HG03432 (cell line): ENCODE measurements around the gene SNED1.

Source experiments
- ATAC-seq: cut with Tn5 transposase; IDR thresholded peaks from one replicate; pipeline ENCODE4 v1.9.1; 2021; ENCODE audit warnings: mild to moderate bottlenecking, moderate library complexity; ENCODE audit not compliant: unreplicated experiment

SNED1 gene

DNA sequence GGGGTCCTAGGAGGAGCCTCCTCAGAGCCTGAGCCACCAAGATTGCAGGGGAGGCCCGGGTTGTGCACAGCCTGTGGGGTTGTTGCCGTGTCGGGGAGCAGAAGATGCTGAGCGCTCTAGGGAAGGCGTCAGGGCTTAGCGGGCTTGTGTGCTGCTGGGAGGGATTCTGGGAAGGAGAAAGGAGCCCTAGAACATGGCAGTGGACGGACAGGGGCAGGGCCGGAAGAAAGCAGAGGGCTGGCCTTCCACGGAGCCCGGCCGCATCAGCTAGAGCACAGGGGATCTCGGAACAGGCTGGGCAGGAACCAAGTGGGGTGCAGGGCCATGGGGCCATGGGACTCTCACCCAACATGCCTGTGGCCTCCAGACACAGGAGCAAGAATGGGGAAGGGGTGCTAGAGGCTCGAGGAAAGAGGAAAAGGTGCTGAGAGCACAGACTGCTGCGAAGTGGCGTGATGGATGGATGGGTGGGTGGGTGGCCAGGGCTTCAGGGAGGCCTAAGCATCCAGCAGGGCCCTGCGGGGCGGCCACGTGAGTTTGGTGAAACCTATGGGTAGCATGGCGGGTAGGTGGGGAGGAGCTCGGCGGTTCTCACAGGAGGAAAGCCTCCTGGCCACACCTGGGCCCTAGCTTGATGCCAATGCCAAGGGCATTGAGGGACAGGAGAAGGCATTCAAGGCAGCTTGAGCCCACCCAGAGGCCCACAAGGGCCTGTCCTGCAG, 67.9 kb downstream of the SNED1 start:
- no peak for ATAC-seq

DNA sequence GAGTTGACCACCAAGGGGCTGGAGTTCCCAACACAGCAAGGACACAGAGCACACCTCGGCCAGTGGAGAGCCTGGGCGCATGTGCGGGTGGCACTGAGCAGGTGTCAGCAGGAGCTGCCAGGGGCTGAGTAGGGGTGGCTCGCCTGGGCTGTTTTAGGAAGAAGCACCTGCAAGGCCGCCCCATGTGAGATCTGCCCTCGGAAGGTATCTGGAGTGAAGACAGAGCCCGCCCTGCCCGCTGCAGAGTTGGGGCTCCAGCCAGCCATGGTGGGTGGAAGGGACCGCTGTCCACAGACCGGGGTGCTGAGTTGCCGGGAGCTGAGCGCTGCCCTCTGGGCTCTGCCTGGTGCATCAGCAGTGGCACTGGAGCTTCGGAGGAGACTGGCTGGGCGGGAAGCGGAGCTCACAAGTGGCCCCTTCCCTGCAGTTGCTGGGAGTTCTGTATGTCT, 68.5 kb downstream of the SNED1 start:
- no peak for ATAC-seq

DNA sequence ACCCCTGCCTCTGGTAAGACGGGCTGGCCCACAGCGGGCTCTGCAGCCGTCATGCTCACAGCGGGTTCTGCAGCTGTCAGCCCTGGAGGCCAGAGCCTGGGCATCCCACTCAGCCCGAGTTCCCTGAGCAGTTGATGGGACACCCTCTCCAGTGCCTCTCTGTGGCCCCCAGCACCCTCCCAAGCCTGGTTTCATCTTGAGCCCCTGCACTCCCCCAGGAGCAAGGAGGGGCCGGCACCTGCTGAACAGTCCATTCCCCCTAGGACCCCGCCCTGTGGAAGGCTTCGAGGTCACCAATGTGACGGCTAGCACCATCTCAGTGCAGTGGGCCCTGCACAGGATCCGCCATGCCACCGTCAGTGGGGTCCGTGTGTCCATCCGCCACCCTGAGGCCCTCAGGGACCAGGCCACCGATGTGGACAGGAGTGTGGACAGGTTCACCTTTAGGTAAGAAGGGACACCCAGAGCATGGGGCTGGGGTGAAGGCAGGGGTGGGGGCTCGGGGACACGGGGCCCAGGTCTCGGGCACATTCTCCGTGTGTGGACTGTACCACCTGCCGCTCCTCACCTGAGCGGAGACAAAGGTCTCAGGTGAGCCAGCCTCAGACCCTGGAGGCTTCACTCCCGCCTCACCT, 69.2 kb downstream of the SNED1 start:
- no peak for ATAC-seq

DNA sequence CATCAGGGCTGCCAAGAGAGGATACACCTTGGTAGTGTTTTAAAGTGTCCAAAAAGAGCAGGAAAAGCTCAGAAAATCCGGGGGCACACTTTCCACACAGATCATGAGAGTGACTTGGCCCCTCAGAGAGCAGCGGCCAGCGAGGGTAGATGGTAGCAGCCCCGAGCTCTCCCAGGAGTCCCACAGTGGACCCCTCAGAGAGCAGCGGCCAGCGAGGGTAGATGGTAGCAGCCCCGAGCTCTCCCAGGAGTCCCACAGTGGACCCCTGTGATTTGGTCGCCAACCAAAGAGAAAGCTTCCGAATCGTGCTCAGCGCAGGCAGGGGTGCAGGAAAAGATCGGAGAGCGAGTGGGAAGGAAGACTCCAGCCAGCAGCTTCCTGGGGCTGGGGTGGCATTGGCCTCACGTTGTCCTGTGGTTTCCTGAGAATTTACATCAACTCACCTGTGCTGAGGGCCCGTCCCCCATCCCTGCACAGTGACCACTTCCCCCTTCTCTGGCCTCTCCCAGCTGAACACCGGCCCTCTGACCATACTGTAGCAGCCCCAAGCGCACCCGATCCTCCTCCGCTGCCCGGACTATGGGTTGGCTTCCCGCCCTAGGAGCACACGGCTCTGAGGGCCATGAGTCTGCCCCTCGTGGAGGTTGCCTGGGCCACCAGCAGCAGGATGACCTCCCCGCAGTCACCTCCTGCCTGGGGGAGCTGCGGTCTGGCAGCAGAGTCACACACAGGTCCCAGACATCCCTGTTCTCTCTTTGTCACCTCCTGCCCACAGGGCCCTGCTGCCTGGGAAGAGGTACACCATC, 69.9 kb downstream of the SNED1 start:
- ATAC-seq, result no peak

DNA sequence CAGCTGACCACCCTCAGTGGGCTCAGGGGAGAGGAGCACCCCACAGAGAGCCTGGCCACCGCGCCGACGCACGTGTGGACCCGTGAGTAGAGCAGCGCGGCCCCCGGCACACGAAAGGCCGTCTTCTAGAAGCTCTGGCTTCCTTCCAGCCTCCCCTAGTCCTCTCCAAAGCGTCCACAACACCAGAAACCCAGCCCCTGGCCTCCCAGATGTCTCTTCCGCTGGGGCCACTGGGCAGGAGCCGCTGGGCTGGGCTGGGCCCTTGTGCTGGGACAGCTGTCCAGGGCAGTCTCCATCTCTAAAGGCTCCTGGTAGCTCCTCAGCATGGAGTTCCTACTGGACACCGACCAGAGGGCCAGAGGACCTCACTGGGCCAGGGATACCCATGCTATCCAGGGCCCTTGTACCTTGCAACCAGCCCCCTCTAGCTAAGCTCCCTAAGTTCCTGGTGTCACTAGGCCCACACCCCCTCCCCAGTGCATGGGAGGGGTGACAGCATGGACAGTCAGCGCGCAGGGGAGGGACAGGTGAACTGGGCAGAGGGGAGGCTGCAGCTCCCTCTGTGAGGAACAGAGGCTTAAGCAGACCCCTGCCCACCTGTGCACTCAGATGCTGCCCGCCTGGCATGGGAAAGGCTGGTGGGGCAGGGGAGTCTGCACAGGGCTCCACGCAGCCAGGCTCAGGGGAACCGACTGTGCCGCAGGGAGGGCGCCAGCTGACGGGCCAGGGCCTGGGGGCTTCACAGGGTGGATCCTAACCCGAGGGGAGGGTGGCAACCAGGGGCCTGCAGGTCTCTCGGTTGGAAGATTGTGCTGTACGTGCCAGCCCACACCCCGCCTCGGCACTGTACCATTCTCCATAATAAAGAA, 70.8 kb downstream of the SNED1 start:
- ATAC-seq, result no peak

DNA sequence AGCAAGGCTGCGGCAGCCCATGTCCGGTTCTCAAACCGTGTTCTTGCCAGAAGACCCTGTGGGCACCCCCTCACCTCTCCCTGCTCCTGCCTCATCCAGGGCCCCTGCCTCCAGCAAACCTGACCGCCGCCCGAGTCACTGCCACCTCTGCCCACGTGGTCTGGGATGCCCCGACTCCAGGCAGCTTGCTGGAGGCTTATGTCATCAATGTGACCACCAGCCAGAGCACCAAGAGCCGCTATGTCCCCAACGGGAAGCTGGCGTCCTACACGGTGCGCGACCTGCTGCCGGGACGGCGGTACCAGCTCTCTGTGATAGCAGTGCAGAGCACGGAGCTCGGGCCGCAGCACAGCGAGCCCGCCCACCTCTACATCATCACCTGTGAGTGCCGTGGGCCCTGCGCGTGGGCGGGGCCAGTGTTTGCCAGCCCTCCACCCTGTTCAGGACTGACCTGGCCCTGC, 71.4 kb downstream of the SNED1 start:
- ATAC-seq, result no peak

DNA sequence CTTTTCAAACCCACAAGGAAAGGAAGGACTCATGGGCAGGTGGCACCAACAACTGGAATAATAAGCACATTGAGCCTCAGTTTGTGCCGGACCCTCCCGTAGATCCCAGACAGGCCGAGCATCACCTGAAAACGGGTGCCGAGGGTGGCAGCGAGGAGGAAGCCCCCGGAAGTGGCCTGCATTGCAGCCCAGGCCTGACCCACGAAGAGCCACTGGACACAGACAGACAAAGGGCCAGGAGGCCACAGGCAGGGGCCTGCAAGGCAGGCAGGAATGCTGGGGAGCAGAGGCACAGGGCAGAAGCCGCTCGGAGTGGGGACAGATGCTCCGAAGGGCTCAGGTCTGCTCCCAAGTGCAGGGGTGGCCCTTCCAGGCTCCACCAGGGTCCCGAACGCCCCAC, 71.9 kb downstream of the SNED1 start:
- ATAC-seq, result no peak

DNA sequence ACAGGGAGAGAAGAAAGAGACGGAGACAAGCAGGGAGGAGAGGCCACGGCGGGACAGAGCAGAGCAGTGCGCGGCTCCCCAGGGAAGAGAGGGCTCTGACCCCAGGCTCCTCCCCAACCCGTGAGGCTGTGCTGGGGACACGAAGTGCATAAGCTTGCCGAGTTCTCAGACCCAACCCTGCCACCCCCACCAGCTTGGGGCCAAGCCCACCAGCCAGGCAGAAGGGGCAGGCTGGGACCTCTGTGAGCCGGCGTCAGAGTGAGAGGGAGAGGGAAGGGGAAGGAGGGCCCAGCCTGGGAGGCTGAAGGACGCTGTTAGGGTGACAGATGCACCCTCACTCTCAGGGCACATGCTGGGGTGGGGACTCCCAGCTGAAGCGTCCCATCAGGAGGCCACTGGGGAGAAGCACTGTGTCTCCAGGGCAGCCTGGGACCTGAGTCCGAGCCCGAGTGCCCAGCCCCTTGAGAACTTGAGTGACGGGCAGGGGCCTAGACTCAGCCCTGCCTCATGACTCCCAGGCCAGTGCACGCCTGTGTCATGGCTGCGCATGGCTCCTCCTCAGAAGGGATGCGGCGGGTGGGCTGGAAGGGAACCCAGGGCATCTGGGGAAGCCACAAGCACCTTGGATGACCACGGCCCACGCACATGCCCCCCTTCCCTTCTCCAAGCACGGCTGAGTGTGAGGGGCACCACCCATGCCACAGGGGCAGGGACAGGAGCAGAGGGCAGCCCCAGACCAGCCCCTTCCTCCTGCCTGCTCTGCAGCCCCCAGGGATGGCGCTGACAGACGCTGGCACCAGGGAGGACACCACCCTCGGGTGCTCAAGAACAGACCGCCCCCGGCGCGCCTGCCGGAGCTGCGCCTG, 72.6 kb downstream of the SNED1 start:
- ATAC-seq, result no peak

DNA sequence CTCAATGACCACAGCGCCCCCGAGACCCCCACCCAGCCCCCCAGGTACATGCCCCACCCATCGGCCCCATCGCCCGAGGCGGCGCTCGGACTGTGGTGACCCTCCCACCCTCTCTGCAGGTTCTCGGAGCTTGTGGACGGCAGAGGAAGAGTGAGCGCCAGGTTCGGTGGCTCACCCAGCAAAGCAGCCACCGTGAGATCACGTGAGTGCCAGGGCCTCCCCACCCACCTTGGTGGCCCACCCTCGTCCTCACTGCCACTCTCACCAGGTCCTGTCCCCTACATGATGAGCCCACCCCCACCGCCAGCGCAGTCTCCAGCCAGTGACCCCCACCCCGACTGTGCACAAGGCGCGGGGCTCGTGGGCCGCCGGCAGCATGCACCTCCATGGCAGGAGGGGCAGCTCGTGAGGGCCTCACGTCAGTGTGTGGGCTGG, 73.3 kb downstream of the SNED1 start:
- ATAC-seq, result no peak

DNA sequence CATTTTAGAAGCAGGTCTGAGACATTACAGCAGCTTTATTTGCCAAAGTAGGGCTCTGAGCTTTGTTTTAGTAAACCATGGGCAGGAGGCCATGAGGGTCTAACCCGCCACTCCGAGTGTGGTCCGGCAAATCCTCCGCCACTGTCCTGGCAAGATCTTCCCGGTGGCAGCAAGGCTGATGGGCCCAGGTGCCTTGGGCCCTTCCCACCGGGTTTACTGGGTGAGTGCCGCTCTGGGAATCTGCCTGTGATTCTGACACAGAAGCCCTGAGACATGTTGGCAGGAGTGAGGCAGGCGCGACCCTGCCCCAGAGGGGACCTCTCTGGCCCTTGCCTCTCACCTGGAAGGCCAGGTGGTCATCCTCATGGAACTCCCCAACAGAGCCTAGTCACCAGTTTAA, 73.7 kb downstream of the SNED1 start:
- ATAC-seq, result no peak

DNA sequence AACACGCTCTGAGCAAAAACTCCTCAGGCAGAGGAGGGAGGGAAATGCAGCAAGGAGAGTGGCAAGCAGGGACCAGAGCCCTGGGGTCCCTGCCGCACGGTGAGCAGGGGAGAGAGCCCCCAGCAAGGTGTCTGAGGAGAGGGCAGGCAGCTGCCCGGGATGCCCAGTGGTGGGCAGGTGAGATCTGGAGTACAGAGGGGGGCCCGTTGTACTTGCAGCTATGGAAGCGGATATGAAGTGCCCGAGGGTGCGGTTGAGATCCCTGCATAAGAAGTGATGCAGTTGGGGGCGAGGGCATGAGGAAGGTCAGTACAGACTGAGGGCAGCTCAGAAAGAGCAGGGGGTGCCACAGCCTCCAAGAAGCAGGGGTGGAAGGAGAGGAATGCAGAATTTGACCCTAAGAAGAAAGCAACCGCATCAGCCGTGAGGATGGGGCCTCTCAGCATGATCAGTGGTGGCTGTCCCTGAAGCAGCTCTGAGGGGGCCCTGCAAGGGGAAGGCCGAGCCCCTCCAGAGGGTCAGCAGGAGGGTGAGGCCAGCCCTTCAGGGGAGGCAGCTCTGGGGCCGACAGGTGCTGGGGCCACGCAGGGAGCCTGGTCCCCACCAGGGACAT, 74.2 kb downstream of the SNED1 start:
- ATAC-seq, result no peak

DNA sequence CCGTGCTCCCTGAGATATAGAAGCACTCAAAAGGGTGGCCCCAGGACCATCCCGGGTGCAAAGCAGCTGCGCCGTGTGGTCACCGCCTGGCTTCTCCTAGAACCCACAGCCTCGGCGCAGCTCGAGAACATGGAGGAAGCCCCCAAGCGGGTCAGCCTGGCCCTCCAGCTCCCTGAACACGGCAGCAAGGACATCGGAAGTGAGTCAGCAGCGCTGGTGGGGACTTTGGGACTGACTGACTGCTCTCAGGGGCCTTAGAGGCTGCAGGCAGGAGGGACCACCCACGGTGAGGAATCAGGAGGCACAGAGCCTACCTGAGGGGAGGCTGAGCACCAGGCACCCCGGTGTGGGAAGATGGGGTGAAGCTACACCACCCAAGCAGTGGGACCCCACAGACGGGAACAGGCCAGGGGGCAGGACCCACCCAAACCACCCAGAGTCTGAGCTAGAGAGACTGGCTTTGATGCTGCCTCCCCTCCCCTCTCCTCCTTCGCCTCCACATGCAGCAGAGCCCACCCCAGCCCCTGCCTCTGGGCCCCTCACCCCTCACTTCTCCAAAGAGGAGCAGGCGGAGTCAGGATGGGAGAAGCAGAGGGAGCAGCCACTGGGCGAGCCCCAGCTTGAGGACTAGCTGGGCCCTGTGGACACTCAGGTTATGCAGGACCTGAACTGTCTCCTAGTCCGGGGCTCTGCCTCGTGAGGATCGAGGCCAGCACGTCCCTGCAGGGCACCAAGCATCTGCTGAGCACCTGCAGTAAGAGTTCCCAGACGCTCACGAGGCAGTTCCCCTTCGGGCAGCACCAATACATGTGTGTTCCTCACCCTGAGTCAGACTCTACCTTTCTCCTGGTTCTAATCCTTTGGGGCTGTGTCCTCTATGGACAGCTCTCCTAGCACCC, 75.0 kb downstream of the SNED1 start:
- no peak for ATAC-seq

DNA sequence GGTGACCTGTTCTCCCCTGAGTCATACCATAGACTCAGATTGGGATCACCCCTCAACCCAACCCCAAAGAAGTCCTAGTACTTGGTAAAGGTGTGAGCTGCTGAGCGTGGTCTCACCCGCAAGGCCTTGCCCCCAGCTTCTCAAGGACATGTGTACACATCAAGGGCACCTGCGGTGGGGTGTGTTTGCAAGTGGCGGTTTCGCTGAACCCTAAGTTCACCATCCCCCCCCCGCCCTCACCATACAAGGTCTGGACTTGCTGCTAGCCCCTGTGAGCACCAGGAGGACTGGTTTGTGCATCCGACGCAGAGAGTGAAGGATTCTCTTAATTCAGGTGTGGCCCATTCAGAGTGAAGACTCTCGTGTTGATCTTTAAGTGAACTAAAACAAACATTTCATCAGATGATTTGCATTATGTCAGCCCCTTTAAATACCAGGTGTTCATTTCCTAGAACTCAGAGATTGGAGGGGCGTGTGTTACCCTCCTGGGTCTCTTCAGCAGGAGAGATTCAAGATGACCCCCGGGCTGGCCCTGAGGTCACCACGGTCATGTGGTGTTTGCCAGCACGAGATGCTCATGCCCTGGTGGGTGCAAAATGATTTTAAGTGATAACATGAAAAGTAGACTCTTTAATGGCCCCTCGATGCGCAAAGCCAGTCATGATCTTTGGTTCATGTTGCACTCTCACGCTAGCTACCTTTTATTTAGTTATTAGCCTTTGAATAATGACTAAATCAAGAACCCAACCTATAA, 75.8 kb downstream of the SNED1 start:
- no peak for ATAC-seq

DNA sequence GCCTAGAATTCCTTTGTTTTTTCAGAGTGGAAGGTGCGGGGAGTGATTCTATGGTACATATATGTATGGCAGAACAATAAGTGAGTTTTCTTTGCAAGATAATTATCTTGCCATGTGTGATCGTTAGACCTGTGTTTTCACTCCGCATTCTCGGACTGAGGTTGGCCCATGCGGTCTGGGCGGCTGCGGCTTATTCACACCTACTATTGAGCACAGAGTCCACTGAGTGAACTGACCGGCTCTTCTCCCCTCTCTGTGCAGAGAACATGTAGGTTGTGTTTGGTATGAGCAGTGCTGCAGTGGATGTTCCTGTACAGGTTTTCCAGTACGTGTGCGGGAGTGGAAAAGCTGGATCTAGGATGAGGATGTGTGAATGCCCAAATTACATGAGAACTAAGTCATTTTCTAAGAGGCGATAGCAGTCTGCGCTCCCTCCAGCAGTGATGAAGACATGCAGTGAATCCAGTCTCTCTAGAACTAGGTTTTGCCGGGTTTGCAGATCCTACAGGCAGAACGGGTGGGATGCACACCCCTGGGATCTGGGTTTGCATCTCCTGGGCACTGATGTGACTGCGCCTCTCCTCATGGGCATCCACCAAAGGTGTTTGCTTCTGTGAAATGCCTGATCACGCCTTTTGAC, 76.6 kb downstream of the SNED1 start:
- ATAC-seq, result no peak

DNA sequence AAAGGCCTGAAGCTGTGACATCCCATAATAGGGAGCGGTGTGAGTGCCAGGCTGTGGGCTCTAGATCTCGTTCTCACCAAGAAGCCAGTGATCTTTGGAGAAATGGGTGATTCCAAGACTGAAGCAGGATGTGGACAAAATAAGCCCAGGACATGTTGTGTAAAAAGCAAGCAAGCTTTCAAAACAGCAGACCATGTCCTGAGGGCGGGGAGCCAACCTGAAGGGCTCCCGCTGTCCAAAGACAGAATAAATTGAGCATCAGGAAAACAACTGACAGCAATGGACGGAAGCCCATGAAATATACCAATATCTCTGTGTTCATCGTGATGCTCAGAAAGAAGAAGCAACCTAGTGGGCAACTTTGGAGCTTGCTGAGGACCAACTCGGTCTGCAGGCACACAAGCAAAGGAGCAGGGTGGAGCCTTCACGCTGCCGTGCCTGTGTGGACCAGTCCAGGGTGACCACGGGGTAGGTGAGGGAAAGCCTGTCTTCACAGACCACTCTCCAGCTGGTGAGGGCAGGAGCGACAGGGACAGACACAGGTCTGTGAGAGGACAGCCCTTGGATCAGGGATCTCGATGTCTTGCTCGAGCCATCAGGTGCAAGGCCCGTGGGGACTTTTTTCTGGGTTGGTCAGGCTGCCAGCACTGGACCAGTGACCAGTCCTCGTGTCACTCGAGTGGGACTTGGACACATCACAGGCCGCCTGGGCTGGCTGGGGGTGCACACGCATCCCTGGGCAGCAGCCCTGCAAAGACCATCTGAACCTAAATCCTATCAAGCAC, 82.2 kb downstream of the SNED1 start:
- no peak for ATAC-seq

DNA sequence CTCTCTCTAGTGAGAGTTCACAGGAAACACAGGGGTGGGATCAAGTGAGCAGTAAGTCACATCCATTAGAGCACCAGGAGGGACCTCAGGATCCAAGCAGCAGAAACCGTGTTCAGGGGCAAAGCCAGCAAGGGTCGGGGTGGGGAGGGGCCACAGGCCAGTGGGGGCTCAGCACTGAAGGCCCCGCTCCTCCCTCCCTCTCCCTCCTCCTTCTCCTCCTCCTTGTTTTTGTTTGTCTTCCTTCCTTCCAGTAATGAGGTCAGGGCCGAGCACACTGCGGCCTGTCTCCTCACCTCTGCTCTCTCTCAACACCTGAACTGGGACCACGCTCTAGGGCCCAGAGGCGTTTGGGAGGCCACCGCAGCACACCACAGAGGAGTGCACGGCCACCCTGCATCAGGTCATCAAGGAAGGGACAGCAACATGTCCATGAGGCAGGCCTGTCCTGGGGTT, 82.8 kb downstream of the SNED1 start:
- ATAC-seq, result no peak
